Measurements from ENCODE around the gene NREP.

NREP gene

DNA sequence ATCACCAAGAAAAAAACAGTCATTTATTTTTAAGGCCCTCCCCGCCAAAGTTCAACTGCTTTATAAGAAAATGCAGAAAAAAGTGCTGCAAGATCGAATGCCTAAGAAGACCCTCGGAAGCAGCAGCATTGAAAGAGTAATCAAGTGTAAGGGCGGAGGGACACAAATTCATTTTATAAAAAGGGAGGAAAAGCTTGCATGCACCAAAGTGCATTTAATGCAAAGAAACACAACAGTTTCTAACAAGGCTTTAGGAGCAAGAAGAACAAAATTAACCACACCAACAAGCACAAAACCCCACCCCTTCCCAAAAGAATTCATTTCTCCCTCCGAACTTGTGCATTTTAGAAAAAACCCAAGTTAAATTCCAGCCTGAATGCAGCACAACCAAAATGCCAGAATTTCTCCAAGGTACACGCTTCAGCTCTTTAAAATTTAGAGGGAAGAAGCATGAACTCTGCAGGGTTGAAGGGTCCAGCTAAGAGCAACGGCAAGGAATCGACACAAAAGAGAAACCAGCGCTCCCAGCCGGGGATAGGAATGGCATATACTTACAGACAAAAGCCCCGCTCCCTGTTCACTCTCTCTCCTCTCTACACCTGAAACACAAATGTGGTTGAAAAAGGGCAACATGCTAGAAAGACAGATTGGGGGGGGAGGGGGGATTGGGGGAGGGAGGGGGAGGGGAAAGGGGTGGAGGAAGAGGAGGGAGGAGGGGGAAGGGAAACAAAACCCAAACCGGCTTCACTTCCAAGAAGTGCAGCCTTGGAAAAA is at the start of gene NREP:
TSS of gene NREP (minus strand) at position 614 of the 774 bp plus-strand sequence. CDS start 1,422 bp downstream, outside the sequence.
- DNase-seq = no peak

- DNase-seq = no peak
These were observed 49.8 kb upstream of the NREP start for GRCh38 chr5:111806753-111807152.

DNA sequence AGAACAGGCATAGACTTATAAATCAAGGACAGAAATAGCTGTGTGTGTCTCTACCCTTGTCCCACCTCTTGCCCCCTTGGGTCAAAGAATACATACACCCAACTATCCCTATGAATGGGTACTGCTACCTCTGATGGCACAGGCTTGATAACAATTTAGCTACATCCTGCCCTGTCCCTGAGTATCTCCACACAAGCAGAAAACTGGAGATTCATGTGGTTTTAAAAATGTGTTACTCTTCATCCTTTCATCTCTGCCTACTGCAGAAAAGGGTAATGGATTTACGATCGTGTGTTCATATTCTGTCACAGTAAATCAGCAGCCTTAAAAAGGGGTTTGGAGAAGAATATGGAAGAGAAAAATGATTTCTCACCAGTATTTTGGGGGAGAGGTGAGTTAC is 49.2 kb upstream of the NREP start:
- no peak for DNase-seq

- no peak for DNase-seq
These were observed 48.1 kb upstream of the NREP start for GRCh38 chr5:111805071-111805470.

DNA sequence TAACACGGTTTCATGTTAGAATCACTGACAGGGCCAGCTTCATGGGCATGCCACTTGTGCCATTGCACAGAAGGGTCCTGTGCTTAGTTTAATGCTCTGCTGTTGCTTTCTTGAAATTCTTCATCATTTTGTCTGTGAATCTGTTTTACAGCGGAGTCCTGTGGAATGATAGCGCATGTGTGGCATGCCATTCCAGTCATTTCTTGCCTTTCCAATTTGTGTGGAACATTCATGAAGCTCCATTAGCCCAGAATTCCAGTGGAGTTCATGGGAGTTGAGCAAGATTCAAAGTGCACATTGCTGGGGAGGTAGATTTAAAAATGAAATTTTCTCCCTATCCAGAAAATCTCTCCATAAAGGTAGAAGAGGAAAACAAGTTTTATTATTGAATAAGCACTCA is 43.4 kb upstream of the NREP start:
- no peak for DNase-seq

DNA sequence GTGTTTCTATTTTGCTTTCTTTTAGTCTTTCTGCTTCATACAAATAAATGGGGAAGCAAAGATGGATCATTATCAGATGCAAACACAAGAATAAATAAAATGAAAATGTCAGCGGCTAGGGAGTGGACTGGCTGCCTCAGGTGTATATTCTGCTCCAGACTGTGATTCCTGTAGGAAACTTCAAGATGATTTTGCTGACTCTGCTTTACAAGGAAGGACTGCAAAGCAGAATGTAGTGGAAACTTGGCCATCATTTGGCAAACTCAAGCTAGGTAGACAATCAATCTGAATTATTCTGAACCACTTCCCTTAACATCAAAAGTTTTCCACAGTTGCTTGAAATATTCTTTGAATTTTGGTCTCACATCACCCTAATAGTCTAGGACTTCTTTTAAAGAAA is 38.1 kb upstream of the NREP start:
- DNase-seq = no peak

DNA sequence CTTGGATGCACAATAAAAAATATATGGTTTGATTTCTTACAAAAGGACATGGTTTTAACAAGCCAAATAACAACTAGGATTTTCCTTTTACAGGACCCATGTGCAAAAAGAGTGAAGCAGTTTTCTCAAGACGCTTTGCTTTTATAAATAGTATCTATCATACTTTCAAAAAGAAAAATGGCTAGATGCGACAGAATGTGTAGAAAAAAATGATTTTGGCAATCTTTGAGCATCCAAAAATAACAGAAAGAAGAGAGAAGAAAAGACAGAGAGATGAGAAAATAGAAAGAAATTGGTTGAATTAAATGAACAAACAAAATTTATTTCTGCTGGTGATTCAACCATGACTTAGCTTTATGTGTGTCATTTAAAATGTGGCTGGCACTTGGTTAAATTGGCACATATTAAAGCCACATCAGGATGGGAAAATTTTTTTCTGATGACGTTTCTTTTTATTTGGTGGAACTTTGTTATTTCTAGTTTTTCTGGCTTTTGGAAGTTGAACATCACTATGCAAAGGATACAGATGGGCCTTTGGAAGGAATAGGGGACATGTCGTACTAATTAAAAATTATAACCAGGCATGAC is 35.6 kb upstream of the NREP start:
- no peak for DNase-seq

- DNase-seq = no peak
These were observed 33.3 kb upstream of the NREP start for GRCh38 chr5:111790295-111790694.

DNA sequence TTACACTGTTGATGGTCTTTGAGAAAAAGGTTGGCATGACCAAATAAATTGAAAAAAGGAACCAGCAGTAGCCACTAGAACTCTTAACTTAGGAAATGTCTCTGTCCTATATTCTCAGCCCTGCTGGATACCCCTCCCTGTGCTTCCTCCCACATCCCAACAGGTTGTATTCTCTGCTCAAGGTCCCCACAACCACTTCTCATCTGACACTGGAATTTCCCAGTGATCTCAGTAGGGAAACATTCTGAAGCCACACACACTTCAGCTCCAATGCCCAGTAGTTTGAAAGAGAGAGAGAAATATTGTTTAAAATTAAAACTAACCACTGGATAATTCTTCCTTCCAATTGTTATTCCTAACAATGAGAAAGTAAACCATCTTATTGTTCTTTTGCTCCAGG is 30.0 kb upstream of the NREP start:
- no peak for DNase-seq

DNA sequence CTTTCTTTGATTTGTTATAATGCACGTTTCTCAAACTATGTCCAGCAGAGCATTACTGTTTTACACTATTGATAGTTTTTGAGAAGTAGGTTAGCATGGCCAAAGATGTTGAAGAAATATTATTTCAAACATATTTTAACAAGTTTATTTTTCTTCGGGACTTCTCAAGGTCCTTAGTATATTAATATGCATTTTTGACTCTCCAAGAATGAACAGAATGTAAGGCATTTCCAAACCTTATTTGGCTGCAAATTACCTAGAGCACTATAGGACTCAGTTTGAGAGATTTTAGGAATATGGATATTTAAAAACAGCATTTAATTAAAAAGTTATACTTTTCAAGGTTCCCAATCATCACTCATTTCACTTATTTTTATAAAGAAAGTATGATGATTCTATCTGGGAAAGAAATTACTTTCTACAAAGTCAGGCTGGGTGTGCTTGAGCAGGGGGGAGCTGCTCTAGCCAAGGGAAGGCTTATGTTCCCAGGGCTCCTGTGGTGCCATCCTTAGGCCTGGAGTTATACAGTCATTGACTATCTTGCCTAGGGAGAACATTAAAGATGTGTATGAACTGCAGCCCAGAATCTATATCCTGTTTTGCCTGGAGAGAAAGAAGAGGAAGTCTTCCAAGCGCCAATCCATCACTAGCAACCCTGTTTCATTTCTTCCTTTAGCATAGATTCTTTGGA is 27.6 kb upstream of the NREP start:
- DNase-seq = no peak

GRCh38 chr5:111783537-111783936 is 26.5 kb upstream of the NREP start:
- no peak for DNase-seq

- DNase-seq = no peak
These were observed 25.2 kb upstream of the NREP start for GRCh38 chr5:111782216-111782615.

DNA sequence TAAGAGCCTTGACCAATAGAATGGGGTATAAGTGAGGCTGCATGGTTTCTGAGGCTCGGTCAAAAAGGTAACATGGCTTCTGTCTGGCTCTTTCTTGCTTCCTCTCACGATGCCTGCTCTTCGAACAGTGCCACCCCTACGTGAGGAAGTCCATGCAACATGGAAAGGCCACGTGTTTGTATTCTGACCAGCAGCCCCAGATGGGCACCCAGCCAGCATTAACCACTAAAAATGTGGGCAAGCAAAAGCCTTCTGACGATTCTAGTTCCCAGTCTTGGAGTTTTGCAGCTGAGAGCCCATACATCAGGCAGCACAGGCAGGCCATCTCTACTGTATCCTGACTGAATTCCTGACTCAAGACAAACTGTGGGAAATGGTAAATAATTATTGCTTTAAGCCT is 24.2 kb upstream of the NREP start:
- DNase-seq = no peak

GRCh38 chr5:111779922-111780292 is 22.9 kb upstream of the NREP start:
- DNase-seq = no peak

DNA sequence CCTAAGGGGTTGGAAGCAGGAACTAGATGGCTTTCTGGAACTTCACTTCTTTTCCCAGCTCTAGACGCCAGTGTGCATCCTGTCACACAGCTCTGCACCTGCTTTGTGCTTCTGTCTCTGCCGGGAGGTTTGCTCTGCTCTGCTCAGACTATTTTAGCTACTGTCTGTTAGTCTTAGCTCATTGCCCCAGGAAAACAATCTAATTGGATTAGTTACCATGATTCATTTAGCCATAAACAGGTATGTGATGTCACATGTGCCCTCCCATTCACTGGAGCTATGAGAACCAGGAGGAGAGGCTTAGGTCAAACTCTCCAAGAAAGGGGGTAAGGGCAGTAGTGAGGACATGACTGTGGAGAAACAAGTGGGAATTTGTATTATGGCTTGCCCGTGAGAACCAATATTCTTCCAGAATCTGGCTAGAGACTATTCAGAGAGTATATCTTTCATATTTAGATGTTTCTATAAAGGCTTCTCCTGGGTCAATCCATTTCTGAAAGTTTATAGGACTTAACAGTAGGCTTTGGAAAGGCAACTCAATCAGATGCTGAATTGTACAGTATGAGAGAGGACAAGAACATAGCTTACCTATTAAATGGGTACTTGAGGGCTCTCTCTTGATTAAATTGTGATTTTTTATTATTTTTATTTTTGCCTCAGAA is 22.4 kb upstream of the NREP start:
- DNase-seq = no peak

DNA sequence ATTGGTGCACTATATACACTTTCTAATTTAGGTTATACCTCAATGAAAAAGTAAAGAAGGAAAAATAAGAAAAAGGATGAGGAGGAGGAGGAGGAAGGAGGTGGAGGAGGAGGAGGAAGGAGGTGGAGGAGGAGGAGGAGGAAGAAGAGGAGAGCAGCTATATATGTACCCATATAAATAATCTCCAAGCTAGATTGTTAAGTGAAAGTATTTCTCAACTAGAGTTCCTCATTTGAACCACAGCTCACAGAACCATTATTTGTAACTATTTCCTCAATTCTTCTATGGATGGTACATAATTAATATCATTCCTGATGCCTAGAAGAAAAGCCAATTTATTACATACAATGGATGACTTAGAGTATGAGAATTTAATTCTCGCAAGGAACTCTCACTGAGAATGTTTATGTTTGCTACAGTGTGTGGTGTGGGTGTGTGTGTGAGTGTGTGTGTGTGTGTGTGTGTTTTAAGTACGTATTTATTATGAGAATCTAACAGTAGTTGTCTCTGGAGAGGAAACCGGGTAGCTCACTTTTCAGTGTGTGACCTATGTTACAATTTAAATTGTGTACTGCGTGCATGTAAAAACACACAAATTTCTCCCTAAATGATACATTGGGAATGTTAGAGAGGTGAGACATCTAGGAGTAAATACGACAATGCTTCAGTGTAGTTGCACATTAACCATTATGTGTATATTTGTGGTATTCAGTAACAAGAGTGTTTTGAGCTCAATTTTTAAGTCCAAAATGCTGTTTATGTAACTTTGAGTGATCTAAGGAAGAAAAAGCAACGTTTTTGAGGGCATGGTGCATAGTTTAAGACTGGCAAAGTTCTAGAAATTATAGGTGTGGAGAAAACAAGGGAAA is 20.2 kb upstream of the NREP start:
- no peak for DNase-seq

DNA sequence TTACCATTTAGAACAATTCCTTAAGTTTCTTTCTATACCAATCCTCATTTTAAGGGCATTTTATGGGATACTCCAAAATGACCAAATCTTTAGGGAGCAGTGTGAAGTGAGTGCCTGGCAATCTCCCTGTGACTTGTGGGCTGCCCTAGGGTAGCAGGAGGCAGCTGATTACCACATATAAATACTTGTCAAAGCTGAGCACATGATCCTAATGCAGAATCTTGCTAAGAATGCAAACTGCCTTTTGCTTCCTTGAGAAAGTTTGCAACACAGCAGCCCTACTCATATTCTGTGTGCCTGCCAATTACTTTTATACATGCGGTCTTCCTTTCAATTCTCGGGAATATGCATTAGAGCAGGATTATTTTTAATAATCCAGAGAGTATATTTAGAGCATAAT is 18.2 kb upstream of the NREP start:
- no peak for DNase-seq

- no peak for DNase-seq
These were observed 17.5 kb upstream of the NREP start for GRCh38 chr5:111774525-111774924.

- DNase-seq = no peak
These were observed 15.6 kb upstream of the NREP start for GRCh38 chr5:111772456-111773122.

DNA sequence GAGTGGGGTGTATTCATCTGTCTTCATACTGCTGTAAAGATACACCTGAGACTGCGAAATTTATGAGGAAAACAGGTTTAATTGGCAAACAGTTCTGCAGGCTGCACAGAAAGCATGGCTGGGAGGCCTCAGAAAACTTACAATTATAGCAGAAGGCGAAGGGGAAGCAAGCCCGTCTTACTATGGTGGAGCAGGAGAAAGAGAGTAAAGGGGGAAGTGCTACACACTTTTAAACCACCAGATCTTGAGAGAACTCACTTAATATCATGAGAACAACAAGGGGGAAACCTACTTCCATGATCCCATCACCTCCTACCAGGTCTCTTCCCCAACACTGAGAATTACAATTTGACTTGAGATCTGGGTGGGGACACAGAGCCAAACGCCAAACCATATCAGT is 12.5 kb upstream of the NREP start:
- DNase-seq = no peak

- DNase-seq = no peak
These were observed 8.9 kb upstream of the NREP start for GRCh38 chr5:111765613-111766571.
